GM19397 (cell line): ENCODE data around the gene ZMAT1.
"Not testable (repeated sequence)": the region's sequence is repeated elsewhere in the genome, so short reads cannot be mapped to it uniquely, and the experiment has no call there.

ENCODE experiments used
- ATAC-seq: cut with Tn5 transposase; IDR thresholded peaks from one replicate; pipeline ENCODE4 v1.9.1; 2021; ENCODE audit warnings: mild to moderate bottlenecking, moderate library complexity; ENCODE audit not compliant: unreplicated experiment

ZMAT1 gene

GRCh38 chrX:101931488-101932248 is at the start of gene ZMAT1:
Gene ZMAT1 (minus strand): TSS chrX:101932027. CDS start chrX:101932008, 19 bp downstream.
- ATAC-seq, result peak; percentile 85

DNA sequence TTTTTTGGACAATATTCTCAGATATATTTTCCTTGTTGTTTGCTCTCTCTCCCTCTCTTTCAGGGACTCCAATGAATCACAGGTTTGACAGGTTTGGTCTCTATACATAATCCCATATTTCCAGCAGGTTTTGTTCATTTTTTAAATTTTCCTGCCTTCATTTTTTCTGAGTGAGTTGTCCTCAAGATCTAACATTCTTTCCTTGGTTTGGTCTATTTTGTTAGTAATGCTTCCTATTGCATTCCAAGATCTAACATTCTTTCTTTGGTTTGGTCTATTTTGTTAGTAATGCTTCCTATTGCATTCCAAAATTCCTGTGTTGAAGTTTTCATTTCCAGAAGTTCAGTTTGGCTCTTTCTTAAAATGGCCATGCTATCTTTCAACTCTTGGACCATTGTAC is 45.3 kb upstream of the ZMAT1 start:
- no peak for ATAC-seq

- no peak for ATAC-seq
These were observed 41.2 kb upstream of the ZMAT1 start for GRCh38 chrX:101973066-101973465.

- ATAC-seq, result not testable (repeated sequence)
These were observed 33.2 kb upstream of the ZMAT1 start for GRCh38 chrX:101964923-101965539.

DNA sequence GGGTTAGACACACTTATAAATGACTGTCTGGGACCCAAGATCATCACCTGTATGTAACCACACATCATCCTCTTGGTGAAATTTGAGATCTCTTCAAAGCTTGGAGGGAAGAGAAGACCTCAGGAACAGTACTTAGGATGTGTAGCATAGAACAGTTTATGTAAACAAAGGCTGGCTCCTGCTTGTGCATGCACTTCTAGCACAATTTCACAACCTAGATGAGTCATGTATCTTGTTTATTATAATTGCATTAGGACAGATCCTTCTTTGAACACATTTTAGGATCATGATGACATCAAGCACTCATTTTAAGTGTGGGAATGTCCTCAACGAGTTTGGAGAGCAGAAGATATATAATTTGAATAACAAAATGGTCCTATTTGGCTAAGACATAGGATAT is 26.3 kb upstream of the ZMAT1 start:
- no peak for ATAC-seq

DNA sequence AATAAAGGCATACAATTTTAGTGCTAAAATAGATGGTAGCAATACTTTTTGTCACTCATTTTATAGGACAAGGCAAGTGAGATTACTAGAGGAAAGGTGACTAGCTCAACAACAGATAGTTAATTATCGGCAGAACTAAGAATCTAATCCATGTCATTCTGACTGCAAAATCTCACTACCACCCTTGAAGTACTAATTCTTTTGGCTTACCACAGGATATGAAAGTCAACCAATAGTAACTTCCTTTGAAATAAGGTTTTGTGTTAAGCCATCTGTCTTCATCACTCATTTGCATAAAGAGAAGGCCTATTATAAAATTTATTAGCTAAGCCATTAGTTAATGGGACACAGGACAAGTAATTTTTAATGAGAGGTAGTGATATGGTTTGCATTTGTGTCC is 25.3 kb upstream of the ZMAT1 start:
- no peak for ATAC-seq

DNA sequence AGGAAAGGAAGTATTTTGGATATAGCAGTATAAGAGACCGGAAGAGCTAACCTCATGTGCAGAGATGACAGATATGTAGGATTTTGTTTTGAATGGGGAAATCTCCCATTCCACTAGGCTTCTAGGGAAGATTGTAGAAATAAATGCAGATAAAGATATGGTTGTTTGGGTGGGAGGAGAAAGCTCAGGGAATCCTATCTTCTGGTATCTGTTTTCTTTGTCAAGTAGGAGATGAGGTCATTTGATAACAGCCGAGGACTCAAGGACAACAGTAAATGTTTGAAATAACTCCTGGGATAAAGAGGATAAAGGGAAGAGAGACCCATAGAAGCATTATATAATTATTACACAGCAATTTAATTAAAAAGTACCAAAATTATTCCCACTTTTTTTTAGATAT is 24.7 kb upstream of the ZMAT1 start:
- no peak for ATAC-seq

DNA sequence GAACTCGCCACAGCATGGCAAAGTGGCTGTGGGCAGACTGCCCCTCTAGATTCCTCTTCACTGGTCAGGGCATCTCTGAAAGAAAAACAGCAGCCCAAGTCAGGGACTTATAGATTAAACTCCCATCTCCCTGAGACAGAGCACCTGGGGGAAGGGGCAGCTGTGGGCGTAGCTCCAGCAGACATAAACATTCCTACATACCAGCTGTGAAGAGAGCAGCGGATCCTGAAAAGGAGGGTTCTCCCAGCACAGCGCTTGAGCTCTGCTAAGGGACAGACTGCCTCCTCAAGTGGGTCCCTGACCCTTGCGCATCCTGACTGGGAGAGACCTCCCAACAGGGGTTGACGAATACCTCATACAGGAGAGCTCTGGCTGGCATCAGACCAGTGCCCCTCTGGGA is 18.8 kb upstream of the ZMAT1 start:
- no peak for ATAC-seq

GRCh38 chrX:101932249-101932570 is 383 bp upstream of the ZMAT1 start:
- ATAC-seq, result no peak

DNA sequence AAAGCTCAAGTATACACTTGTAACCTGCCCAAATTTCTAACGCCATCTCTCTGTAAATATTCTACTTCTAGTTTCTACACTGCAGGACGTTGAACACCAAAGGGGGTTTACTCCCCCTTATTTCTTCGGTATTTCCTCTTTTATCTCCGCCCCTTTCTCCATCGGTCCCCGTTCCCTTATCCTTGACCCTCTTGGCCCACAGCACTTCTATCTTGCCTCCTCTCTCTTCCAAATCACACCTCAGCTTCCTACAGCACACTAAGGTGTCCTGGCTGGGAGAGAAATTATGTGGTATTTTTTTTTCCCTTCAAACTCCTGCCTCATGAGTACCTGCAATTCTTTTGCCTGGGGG is 715 bp downstream of the ZMAT1 start:
- ATAC-seq, result peak; percentile 1

DNA sequence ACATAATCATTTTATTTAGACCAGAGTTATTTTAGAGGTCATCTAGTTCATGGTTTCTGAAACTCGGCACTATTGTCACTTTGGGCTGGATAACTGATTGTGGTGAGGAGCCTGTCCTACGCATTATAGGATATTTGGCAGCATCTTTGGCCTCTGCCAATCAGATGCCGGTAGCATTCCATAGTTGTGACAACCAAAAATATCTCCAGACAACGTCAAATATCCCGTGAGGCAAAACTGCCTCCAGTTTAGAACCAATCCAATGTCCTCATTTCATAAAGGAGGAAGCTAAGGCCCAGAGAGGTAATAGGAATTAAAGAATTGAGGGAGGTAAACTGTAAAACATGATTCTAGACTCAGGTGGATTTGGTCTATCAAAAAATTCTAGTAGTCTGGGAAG is 6.1 kb downstream of the ZMAT1 start:
- no peak for ATAC-seq

GRCh38 chrX:101918751-101919150 is 13.1 kb downstream of the ZMAT1 start:
- no peak for ATAC-seq

GRCh38 chrX:101906136-101906796 is 25.6 kb downstream of the ZMAT1 start:
- no peak for ATAC-seq

DNA sequence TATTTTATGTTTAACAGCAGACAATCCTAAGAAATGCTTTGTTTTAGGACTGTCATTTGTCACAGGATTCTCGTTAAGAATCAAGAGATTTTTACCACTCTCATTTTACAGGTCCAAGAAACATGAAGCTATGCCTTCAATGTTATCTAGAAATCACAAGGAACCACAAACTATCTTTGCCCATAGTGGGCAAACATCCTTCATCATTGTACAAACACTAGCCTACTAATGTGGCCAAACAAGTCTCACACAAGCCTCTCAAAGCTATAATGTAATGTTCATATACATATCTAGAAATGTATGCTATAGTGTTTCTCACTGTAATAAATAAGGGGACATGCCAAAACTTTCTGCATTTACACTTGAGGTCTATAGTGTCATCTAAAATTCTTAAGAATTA is 26.8 kb downstream of the ZMAT1 start:
- ATAC-seq, result no peak
